OCI-LY1 (cell line): ENCODE results near the gene CATSPERD.

Experiments
- H2AFZ ChIP-seq: fragments of 200-600 bp; sonication (generic), shearing (Covaris generic); 2 replicates; pipeline ENCODE4 v1.6.0; 2014; ENCODE audit warnings: antibody characterized with exemption, mild to moderate bottlenecking, low read length
- H3F3A ChIP-seq: fragments of 200-600 bp; sonication (generic), shearing (Covaris generic); 2 replicates; pipeline ENCODE4 v1.6.0; 2014; ENCODE audit warnings: mild to moderate bottlenecking, antibody characterized with exemption, low read length, moderate library complexity; ENCODE audit not compliant: insufficient read depth
- H3K27ac ChIP-seq: fragments of 200-600 bp; sonication (generic); 2 replicates; pipeline ENCODE4 v1.5.1; 2014; ENCODE audit warnings: low read length, mixed run types, mild to moderate bottlenecking, low read depth; ENCODE audit not compliant: poor library complexity, severe bottlenecking
- H3K27me3 ChIP-seq: fragments of 200-600 bp; sonication (generic); 2 replicates; pipeline ENCODE4 v1.6.0; 2014; ENCODE audit warnings: antibody characterized with exemption, mild to moderate bottlenecking, low read length, moderate library complexity; ENCODE audit not compliant: insufficient read depth
- H3K36me3 ChIP-seq: fragments of 200-600 bp; sonication (generic); 2 replicates; pipeline ENCODE4 v1.6.1; 2014; ENCODE audit warnings: mild to moderate bottlenecking, antibody characterized with exemption, low read length, moderate library complexity, mixed read lengths; ENCODE audit not compliant: insufficient read depth
- H3K4me1 ChIP-seq: fragments of 200-600 bp; sonication (generic); 2 replicates; pipeline ENCODE4 v1.5.1; 2014; ENCODE audit warnings: mild to moderate bottlenecking, low read length, moderate library complexity; ENCODE audit not compliant: insufficient read depth, severe bottlenecking
- H3K4me2 ChIP-seq: fragments of 200-600 bp; sonication (generic), shearing (Covaris generic); 2 replicates; pipeline ENCODE4 v1.6.1; 2014; ENCODE audit warnings: low read length
- H3K4me3 ChIP-seq: fragments of 200-600 bp; sonication (generic); 2 replicates; pipeline ENCODE4 v1.5.1; 2014; ENCODE audit warnings: low read length, low read depth, mild to moderate bottlenecking, mixed read lengths; ENCODE audit not compliant: poor library complexity, severe bottlenecking
- H3K79me2 ChIP-seq: fragments of 200-600 bp; shearing (Covaris generic); 2 replicates; pipeline ENCODE4 v1.6.1; 2016; ENCODE audit warnings: mixed run types, low read length, mixed read lengths; ENCODE audit not compliant: insufficient read depth
- H3K9ac ChIP-seq: fragments of 200-600 bp; sonication (generic), shearing (Covaris generic); 2 replicates; pipeline ENCODE4 v1.6.1; 2014; ENCODE audit warnings: mild to moderate bottlenecking, low read length, mixed read lengths
- H3K9me2 ChIP-seq: fragments of 200-600 bp; sonication (generic), shearing (Covaris generic); 2 replicates; pipeline ENCODE4 v1.6.1; 2014; ENCODE audit warnings: low read depth, mild to moderate bottlenecking, low read length, mixed read lengths
- H3K9me3 ChIP-seq: fragments of 200-600 bp; shearing (Covaris generic); 2 replicates; pipeline ENCODE4 v1.6.1; 2014; ENCODE audit warnings: low read length, mixed read lengths
- H4K20me1 ChIP-seq: fragments of 200-600 bp; sonication (generic), shearing (Covaris generic); 2 replicates; pipeline ENCODE4 v1.6.0; 2016; ENCODE audit warnings: mild to moderate bottlenecking, low read length; ENCODE audit not compliant: insufficient read depth
- CTCF ChIP-seq: fragments of 200-600 bp; sonication (generic), shearing (Covaris generic); IDR thresholded peaks from 2 replicates; pipeline ENCODE4 v1.5.1; 2017; ENCODE audit warnings: mild to moderate bottlenecking, antibody characterized with exemption, low read length, moderate library complexity, mixed read lengths
- EZH2 ChIP-seq: fragments of 200-600 bp; sonication (generic), shearing (Covaris generic); IDR thresholded peaks from 2 replicates; pipeline ENCODE4 v1.8.0; 2017; ENCODE audit warnings: borderline replicate concordance, mixed run types, mild to moderate bottlenecking, antibody characterized with exemption, low read length, moderate library complexity, mixed read lengths

Gene CATSPERD

GRCh38 chr19:5705552-5705951 lies 14.9 kb upstream of the CATSPERD start:
- no peak overlapping the region for H3K4me3 ChIP-seq
- no peak overlapping the region for H3K4me2 ChIP-seq
- peaks cover 83% of the 10 kb centered on the region for H3K36me3 ChIP-seq
- no peak overlapping the region for H3K27ac ChIP-seq
- no peaks in the 10 kb centered on the region for H3K79me2 ChIP-seq
- H4K20me1 ChIP-seq: no peaks in the 10 kb centered on the region
- H3K9me3 ChIP-seq: no peaks in the 10 kb centered on the region
- no peaks in the 10 kb centered on the region for H3K9me2 ChIP-seq
- no peak overlapping the region for H3K9ac ChIP-seq
- no peaks in the 10 kb centered on the region for H3F3A ChIP-seq
- no peak overlapping the region for H2AFZ ChIP-seq
- H3K4me1 ChIP-seq: no peaks in the 10 kb centered on the region
- no peaks in the 10 kb centered on the region for H3K27me3 ChIP-seq
- TF ChIP-seq CTCF: no peak
- TF ChIP-seq EZH2: no peak

- peaks cover 87% of the 10 kb centered on the region for H3K36me3 ChIP-seq
Observed at GRCh38 chr19:5706876-5707573, 13.4 kb upstream of the CATSPERD start.

GRCh38 chr19:5707576-5708575 lies 12.6 kb upstream of the CATSPERD start:
- H3K4me3 ChIP-seq: no peak overlapping the region
- H3F3A ChIP-seq: no peaks in the 10 kb centered on the region
- TF ChIP-seq EZH2 (no peak), CTCF (no peak)
- H3K27me3 ChIP-seq: no peaks in the 10 kb centered on the region
- H3K79me2 ChIP-seq: no peaks in the 10 kb centered on the region
- no peak overlapping the region for H2AFZ ChIP-seq
- no peaks in the 10 kb centered on the region for H4K20me1 ChIP-seq
- H3K9me2 ChIP-seq: no peaks in the 10 kb centered on the region
- H3K27ac ChIP-seq: no peak overlapping the region
- H3K9me3 ChIP-seq: no peaks in the 10 kb centered on the region
- H3K36me3 ChIP-seq: peaks cover 92% of the 10 kb centered on the region
- no peak overlapping the region for H3K4me2 ChIP-seq
- no peaks in the 10 kb centered on the region for H3K4me1 ChIP-seq
- no peak overlapping the region for H3K9ac ChIP-seq

More at GRCh38 chr19:5706876-5707573, 13.4 kb upstream of the CATSPERD start:
- H2AFZ ChIP-seq: no peak overlapping the region
- H4K20me1 ChIP-seq: no peaks in the 10 kb centered on the region
- H3K79me2 ChIP-seq: no peaks in the 10 kb centered on the region
- H3K27ac ChIP-seq: no peak overlapping the region
- no peaks in the 10 kb centered on the region for H3K4me1 ChIP-seq
- TF ChIP-seq CTCF (no peak), EZH2 (no peak)
- no peak overlapping the region for H3K9ac ChIP-seq
- H3K4me2 ChIP-seq: no peak overlapping the region
- no peaks in the 10 kb centered on the region for H3K27me3 ChIP-seq
- no peaks in the 10 kb centered on the region for H3F3A ChIP-seq
- H3K4me3 ChIP-seq: no peak overlapping the region
- no peaks in the 10 kb centered on the region for H3K9me3 ChIP-seq
- no peaks in the 10 kb centered on the region for H3K9me2 ChIP-seq
